Urinary bladder (tissue), 4 donors: ENCODE measurements around the gene CYLD. TPM values are rescaled to one million over a fixed set of nuclear protein-coding genes. Genes with fewer than 3 reads are reported as not detected.
A peak's percentile ranks its signal among the peaks of the same experiment; 100 is the strongest.

Source experiments
- DNase-seq: peaks from one replicate; pipeline ENCODE4 v3.0.0-alpha.2; 2015; ENCODE audit errors: extremely low spot score
- H3K27ac ChIP-seq: one replicate; pipeline ENCODE4 v1.5.1; 2013; ENCODE audit warnings: low read depth, mild to moderate bottlenecking, moderate library complexity
- H3K36me3 ChIP-seq: one replicate; pipeline ENCODE4 v1.6.1; 2013; ENCODE audit warnings: mild to moderate bottlenecking, moderate library complexity; ENCODE audit not compliant: insufficient read depth
- H3K4me1 ChIP-seq: one replicate; pipeline ENCODE4 v1.6.1; 2013; ENCODE audit warnings: mild to moderate bottlenecking, moderate library complexity; ENCODE audit not compliant: insufficient read depth
- H3K4me3 ChIP-seq: one replicate; pipeline ENCODE4 v1.5.1; 2013; ENCODE audit warnings: low read depth, low read length
- WGBS: extraction: QIAGEN DNeasy Blood & Tissue Kit; methylation state at CpG from one replicate; pipeline ENCODE4 v1.1.7; 2013; 5-methylcytosine and 5-hydroxymethylcytosine counted together
- polyA plus RNA-seq: library from polyadenylated mRNA; stranded (reverse); fragments of 200-250 nt; gene quantifications from one replicate; pipeline ENCODE4 v1.2.3, GENCODE V29; 2013
- total RNA-seq: library from RNA; depleted of rRNA; stranded (reverse); fragments of >200 nt; gene quantifications from one replicate; pipeline ENCODE4 v1.2.3, GENCODE V29; 2014
- donor health status: healthy with polysubstance abuse.
- donor health status: healthy.

Gene CYLD
- total and polyA plus RNA-seq, 2 donors: 13.2 to 61.3 TPM

- no peak for DNase-seq
- 88% methylated on average over 2 of the region's 2 CpGs for WGBS
- Histone ChIP-seq H3K27ac (no peak overlapping the region), H3K4me1 (no peaks in the 10 kb centered on the region), H3K4me3 (no peak overlapping the region), H3K36me3 (no peaks in the 10 kb centered on the region)
Observed at GRCh38 chr16:50797456-50797855, 55.6 kb downstream of the CYLD start.

- H3K27ac ChIP-seq: no peak overlapping the region
- H3K4me3 ChIP-seq: no peak overlapping the region
- WGBS: 91% methylated on average over 4 of the region's 4 CpGs
- no peak for DNase-seq
- no peaks in the 10 kb centered on the region for H3K36me3 ChIP-seq
- H3K4me1 ChIP-seq: no peaks in the 10 kb centered on the region
Observed at GRCh38 chr16:50800074-50800473, 58.2 kb downstream of the CYLD start.

GRCh38 chr16:50801036-50801435, 59.1 kb downstream of the CYLD start:
- WGBS: 85% methylated on average over 2 of the region's 2 CpGs
- Histone ChIP-seq H3K36me3 (no peaks in the 10 kb centered on the region), H3K4me3 (no peak overlapping the region), H3K4me1 (no peaks in the 10 kb centered on the region), H3K27ac (no peak overlapping the region)
- no peak for DNase-seq

GRCh38 chr16:50802000-50802399, 60.1 kb downstream of the CYLD start:
- no peak overlapping the region for H3K27ac ChIP-seq
- H3K36me3 ChIP-seq: no peaks in the 10 kb centered on the region
- H3K4me1 ChIP-seq: no peaks in the 10 kb centered on the region
- H3K4me3 ChIP-seq: no peak overlapping the region
- WGBS: 68% methylated on average over 6 of the region's 6 CpGs
- DNase-seq: no peak

- WGBS: 71% methylated on average over 8 of the region's 8 CpGs
Observed at GRCh38 chr16:50802961-50803360, 61.1 kb downstream of the CYLD start.

GRCh38 chr16:50804290-50804907, 62.5 kb downstream of the CYLD start:
- DNase-seq: no peak
- Histone ChIP-seq H3K36me3 (no peaks in the 10 kb centered on the region), H3K4me3 (no peak overlapping the region), H3K4me1 (no peaks in the 10 kb centered on the region), H3K27ac (no peak overlapping the region)
- 86% methylated on average over 10 of the region's 10 CpGs for WGBS

More at GRCh38 chr16:50802961-50803360, 61.1 kb downstream of the CYLD start:
- Histone ChIP-seq H3K27ac (no peak overlapping the region), H3K36me3 (no peaks in the 10 kb centered on the region), H3K4me3 (no peak overlapping the region), H3K4me1 (no peaks in the 10 kb centered on the region)
- DNase-seq: no peak

GRCh38 chr16:50806099-50807062, 64.5 kb downstream of the CYLD start:
- no peak overlapping the region for H3K4me3 ChIP-seq
- no peaks in the 10 kb centered on the region for H3K4me1 ChIP-seq
- H3K27ac ChIP-seq: no peak overlapping the region
- no peaks in the 10 kb centered on the region for H3K36me3 ChIP-seq
- DNase-seq: peak; percentile 86
- WGBS: 11% methylated on average over 26 of the region's 26 CpGs

- no peak overlapping the region for H3K27ac ChIP-seq
- WGBS: 67% methylated on average over 9 of the region's 9 CpGs
- H3K4me1 ChIP-seq: no peaks in the 10 kb centered on the region
- DNase-seq: no peak
- H3K4me3 ChIP-seq: no peak overlapping the region
- no peaks in the 10 kb centered on the region for H3K36me3 ChIP-seq
Observed at GRCh38 chr16:50808929-50809538, 67.1 kb downstream of the CYLD start.

- Histone ChIP-seq H3K27ac (no peak overlapping the region), H3K4me1 (no peaks in the 10 kb centered on the region), H3K4me3 (no peak overlapping the region), H3K36me3 (no peaks in the 10 kb centered on the region)
- WGBS: 89% methylated on average over 6 of the region's 6 CpGs
- DNase-seq: no peak
Observed at GRCh38 chr16:50809561-50809960, 67.7 kb downstream of the CYLD start.

GRCh38 chr16:50810241-50810965, 68.5 kb downstream of the CYLD start:
- H3K4me1 ChIP-seq: no peaks in the 10 kb centered on the region
- DNase-seq: no peak
- WGBS: 89% methylated on average over 8 of the region's 8 CpGs
- H3K27ac ChIP-seq: no peak overlapping the region
- H3K36me3 ChIP-seq: no peaks in the 10 kb centered on the region
- no peak overlapping the region for H3K4me3 ChIP-seq

- Histone ChIP-seq H3K36me3 (no peaks in the 10 kb centered on the region), H3K27ac (no peak overlapping the region), H3K4me1 (no peaks in the 10 kb centered on the region), H3K4me3 (no peak overlapping the region)
- 78% methylated on average over 7 of the region's 7 CpGs for WGBS
- no peak for DNase-seq
Observed at GRCh38 chr16:50812046-50812445, 70.2 kb downstream of the CYLD start.

- WGBS: 83% methylated on average over 9 of the region's 9 CpGs
- Histone ChIP-seq H3K36me3 (no peaks in the 10 kb centered on the region), H3K4me1 (no peaks in the 10 kb centered on the region), H3K4me3 (no peak overlapping the region), H3K27ac (no peak overlapping the region)
- DNase-seq: no peak
Observed at GRCh38 chr16:50812876-50813466, 71.1 kb downstream of the CYLD start.

- 72% methylated on average over 4 of the region's 4 CpGs for WGBS
- no peak for DNase-seq
Observed at GRCh38 chr16:50814052-50814451, 72.2 kb downstream of the CYLD start.

More at GRCh38 chr16:50814052-50814451, 72.2 kb downstream of the CYLD start:
- Histone ChIP-seq H3K36me3 (no peaks in the 10 kb centered on the region), H3K4me1 (no peaks in the 10 kb centered on the region), H3K27ac (no peak overlapping the region), H3K4me3 (no peak overlapping the region)
